K562 (cell line): ENCODE measurements around the gene PCNX3. TPM values are rescaled to one million over a fixed set of nuclear protein-coding genes. Genes with fewer than 3 reads are reported as not detected.
A peak's percentile ranks its signal among the peaks of the same experiment; 100 is the strongest.

Source experiments
- ATAC-seq: fragments of 200-7000 bp; cut with Tn5 transposase; 3 replicates; pipeline ENCODE4 v1.9.1; 2020; ENCODE audit warnings: moderate library complexity
- BruUV-seq: library from RNA; stranded (reverse); fragments of 400-500 nt; replicated peaks from 2 replicates; lab custom pipeline; 2021; lab: Mats Ljungman, UMichigan
- CTCF ChIA-PET: fragments of 300-600 bp; formaldehyde crosslinking; extraction: SDS; loops from one replicate; lab custom pipeline; 2021; ENCODE audit warnings: low intra/inter-chr PET ratio; lab: Yijun Ruan, JAX
- POLR2A ChIA-PET: fragments of 300-600, 350-650 bp; sonication (Branson Sonifier 250); formaldehyde crosslinking; extraction: SDS; loops from one replicate; lab custom pipeline; 2021; ENCODE audit warnings: antibody characterized with exemption, inconsistent platforms; lab: Yijun Ruan, JAX
- DNase-seq, 4 experiments: peaks; one replicate each; pipeline versions ENCODE4 v3.0.0 to v3.0.0-alpha.2; 2011 to 2018; ENCODE audit warnings: low spot score in 3 of 4, mixed read lengths in 3 of 4; ENCODE audit errors: extremely low read depth in 1 of 4
- FAIRE-seq: peaks from 2 replicates; lab custom pipeline; 2011; peaks lifted over from hg19 to GRCh38; lab: Jason Lieb, UNC
- H2AFZ ChIP-seq: 2 replicates; pipeline ENCODE4 v1.6.0; 2011; ENCODE audit warnings: low read depth, low read length, control low read depth, inconsistent platforms
- H3K27ac ChIP-seq: fragments of 200-600 bp; 3 replicates; pipeline ENCODE4 v1.8.0; 2011; ENCODE audit warnings: low read depth, mild to moderate bottlenecking, control low read depth, inconsistent platforms, low read length, moderate library complexity, mixed read lengths; ENCODE audit errors: extremely low read depth
- H3K27me3 ChIP-seq, 2 experiments: fragments of 300-600 bp in 1 of 2; 2 replicates in 1 of 2; 3 replicates in 1 of 2; pipeline versions ENCODE4 v1.6.0 to v1.8.0; 2011; ENCODE audit warnings: inconsistent platforms in 2 of 2, low read length in 2 of 2, mild to moderate bottlenecking in 1 of 2, mixed read lengths in 1 of 2, moderate library complexity in 1 of 2; ENCODE audit not compliant: control insufficient read depth in 2 of 2, insufficient read depth in 2 of 2
- H3K36me3 ChIP-seq: fragments of 300-600 bp; 3 replicates; pipeline ENCODE4 v1.8.0; 2011; ENCODE audit warnings: mild to moderate bottlenecking, low read length, inconsistent platforms; ENCODE audit not compliant: control insufficient read depth, insufficient read depth
- H3K4me1 ChIP-seq, 2 experiments: fragments of 200-600 bp in 1 of 2; replicated peaks in 1 of 2; 2 replicates in 1 of 2; 3 replicates in 1 of 2; pipeline versions ENCODE4 v1.5.1 to v1.8.0; 2011; ENCODE audit warnings: inconsistent platforms in 2 of 2, low read length in 2 of 2, mild to moderate bottlenecking in 1 of 2, mixed read lengths in 1 of 2, moderate library complexity in 1 of 2; ENCODE audit not compliant: control insufficient read depth in 2 of 2, insufficient read depth in 2 of 2
- H3K4me2 ChIP-seq: 2 replicates; pipeline ENCODE4 v1.6.1; 2011; ENCODE audit warnings: low read length, control low read depth, inconsistent platforms, mixed read lengths; ENCODE audit not compliant: insufficient read depth
- H3K4me3 ChIP-seq: fragments of 200-600 bp; sonication (generic), shearing (Covaris generic); 2 replicates; pipeline ENCODE4 v1.5.1; 2016; ENCODE audit warnings: control low read depth, inconsistent platforms
- H3K79me2 ChIP-seq: fragments of 200-600 bp; 3 replicates; pipeline ENCODE4 v1.8.0; 2011; ENCODE audit warnings: low read length, inconsistent platforms; ENCODE audit not compliant: control insufficient read depth, insufficient read depth
- H3K9ac ChIP-seq, 2 experiments: 2 replicates each; pipeline versions ENCODE4 v1.6.0 to v1.6.1; 2011; ENCODE audit warnings: low read depth in 2 of 2, low read length in 2 of 2, control low read depth in 1 of 2, inconsistent platforms in 1 of 2, mild to moderate bottlenecking in 1 of 2, mixed read lengths in 1 of 2; ENCODE audit not compliant: insufficient read depth in 1 of 2
- H3K9me1 ChIP-seq: one replicate; pipeline ENCODE4 v1.6.0; 2011; ENCODE audit warnings: inconsistent platforms, mild to moderate bottlenecking, low read length, moderate library complexity; ENCODE audit not compliant: control insufficient read depth, insufficient read depth
- H3K9me3 ChIP-seq: replicated peaks from 2 replicates; pipeline ENCODE4 v1.5.1; 2011; ENCODE audit warnings: low read depth, low read length, inconsistent platforms; ENCODE audit not compliant: control insufficient read depth, insufficient read depth
- H4K20me1 ChIP-seq: replicated peaks from 2 replicates; pipeline ENCODE4 v1.6.1; 2011; ENCODE audit warnings: low read length, inconsistent platforms, mixed read lengths; ENCODE audit not compliant: control insufficient read depth, insufficient read depth
- CBX1 ChIP-seq: sonication (generic); IDR thresholded peaks from 2 replicates; pipeline ENCODE4 v1.6.1; 2016; ENCODE audit warnings: antibody characterized with exemption, low read depth, mild to moderate bottlenecking
- CBX2 ChIP-seq: fragments of 200-600 bp; sonication (generic); IDR thresholded peaks from one replicate; pipeline ENCODE4 v1.6.1; 2012; ENCODE audit warnings: mild to moderate bottlenecking, low read length, inconsistent platforms; ENCODE audit not compliant: insufficient read depth, poor library complexity, severe bottlenecking
- DLX4 ChIP-seq: fragments of 250-450 bp; sonication (Bioruptor Pico); IDR thresholded peaks from 2 replicates; pipeline ENCODE4 v1.6.1; 2021; ENCODE audit warnings: mild to moderate bottlenecking
- HEY1 ChIP-seq: fragments of 250-450 bp; sonication (Bioruptor Pico); IDR thresholded peaks from 2 replicates; pipeline ENCODE4 v1.5.0; 2020; ENCODE audit warnings: mild to moderate bottlenecking, moderate library complexity, borderline replicate concordance
- HNRNPL ChIP-seq: fragments of 200-400 bp; formaldehyde crosslinking; IDR thresholded peaks from 2 replicates; pipeline ENCODE4 v1.6.1; 2017; ENCODE audit warnings: low read depth, mild to moderate bottlenecking, low read length
- NFATC3 ChIP-seq: fragments of 450-650 bp; IDR thresholded peaks from 2 replicates; pipeline ENCODE4 v1.6.1; 2017; ENCODE audit warnings: mild to moderate bottlenecking
- NFXL1 ChIP-seq: fragments of 450-650 bp; formaldehyde crosslinking; IDR thresholded peaks from 2 replicates; pipeline ENCODE4 v1.4.0; 2021; ENCODE audit warnings: mild to moderate bottlenecking
- NUFIP1 ChIP-seq: fragments of 450-650 bp; IDR thresholded peaks from 2 replicates; pipeline ENCODE4 v1.6.1; 2018; ENCODE audit not compliant: partially characterized antibody
- PHF8 ChIP-seq: fragments of 200-600 bp; sonication (generic); IDR thresholded peaks from 2 replicates; pipeline ENCODE4 v1.6.1; 2012; ENCODE audit warnings: mixed run types, mild to moderate bottlenecking, inconsistent platforms, low read length, moderate library complexity, borderline replicate concordance
- POU5F1 ChIP-seq: fragments of 150-350 bp; IDR thresholded peaks from 2 replicates; pipeline ENCODE4 v1.6.1; 2014; ENCODE audit warnings: borderline replicate concordance, low read length, low read depth, mild to moderate bottlenecking; ENCODE audit not compliant: partially characterized antibody
- RAD51 ChIP-seq: fragments of 450-650 bp; IDR thresholded peaks from 2 replicates; pipeline ENCODE4 v1.7.1; 2016; ENCODE audit warnings: low read depth, mild to moderate bottlenecking, borderline replicate concordance
- RBM15 ChIP-seq: fragments of 200-400 bp; formaldehyde crosslinking; IDR thresholded peaks from 2 replicates; pipeline ENCODE4 v1.6.1; 2018; ENCODE audit warnings: mild to moderate bottlenecking, low read length, moderate library complexity; ENCODE audit not compliant: insufficient read depth
- XRCC4 ChIP-seq: IDR thresholded peaks from one replicate; pipeline ENCODE4 v1.6.1; 2011; ENCODE audit not compliant: insufficient read depth, insufficient read length; ENCODE audit errors: extremely low read depth
- ZBTB26 ChIP-seq: fragments of 450-650 bp; formaldehyde crosslinking; IDR thresholded peaks from 2 replicates; pipeline ENCODE4 v1.4.0; 2022; ENCODE audit warnings: missing genetic modification characterization
- ZBTB33 ChIP-seq: sonication (generic); formaldehyde crosslinking; IDR thresholded peaks from 2 replicates; pipeline ENCODE4 v1.8.1; 2023; ENCODE audit warnings: mild to moderate bottlenecking, missing genetic modification reagents
- ZNF408 ChIP-seq: fragments of 250-450 bp; sonication (Bioruptor Pico); IDR thresholded peaks from 2 replicates; pipeline ENCODE4 v1.4.0; 2020; ENCODE audit warnings: low read depth, mild to moderate bottlenecking, moderate library complexity
- ZNF717 ChIP-seq: fragments of 250-450 bp; sonication (Bioruptor Pico); IDR thresholded peaks from 2 replicates; pipeline ENCODE4 v1.5.0; 2021
- WGBS: fragments of 100-300 bp; shearing (Covaris generic); methylation state at CpG from one replicate; pipeline ENCODE4 v1.1.6; 2016; ENCODE audit warnings: low coverage, mixed read lengths; ENCODE audit not compliant: insufficient coverage; ENCODE audit errors: missing lambda C conversion rate; 5-methylcytosine and 5-hydroxymethylcytosine counted together
- in situ Hi-C: fragments of 300-500 bp; cut with MboI; formaldehyde crosslinking; loops from 4 replicates; pipeline ENCODE4 v1.15.0; 2018; ENCODE audit warnings: inconsistent platforms, mixed read lengths
- intact Hi-C: fragments of 100-400 bp; cut with micrococcal nuclease; formaldehyde crosslinking; loops from 2 replicates; pipeline ENCODE4 v1.14.2; 2022
- polyA plus RNA-seq, 8 experiments: library from polyadenylated mRNA; depleted of rRNA in 4 of 8; stranded (reverse) in 5 of 8; unstranded in 3 of 8; fragments of >200 nt; fragmentation: Nextera tagmentation in 2 of 8; fragmentation: Illumina TruSeq in 1 of 8; extraction: Ambion mirVana in 2 of 8; extraction: Trizol in 1 of 8; gene quantifications; 2 replicates each; pipeline versions ENCODE4 v1.2.1 to v1.2.3, GENCODE V29; 2011 to 2014; ENCODE audit warnings: inconsistent platforms in 1 of 8, missing spikeins in 1 of 8
- total RNA-seq, 7 experiments: library from RNA; depleted of rRNA in 6 of 7; stranded (reverse); fragments of >200 nt in 6 of 7; fragmentation: Illumina TruSeq in 2 of 7; extraction: Trizol in 2 of 7; gene quantifications; 2 replicates each; pipeline versions ENCODE4 v1.2.1 to v1.2.3, GENCODE V29; 2011 to 2021; ENCODE audit warnings: low replicate concordance in 1 of 7

PCNX3 gene
- total and polyA plus RNA-seq, 9 of the 15 experiments (the other 6 are each of a cell fraction or from before 2014, with no cell fraction given) = 0.11 to 47.8 (median 12.8) TPM

GRCh38 chr11:65622011-65622410 lies 6.4 kb downstream of the PCNX3 start (continued):
- 0 out of 2 replicates have a peak, but pooled peaks have one; percentile 3 for TF ChIP-seq ZBTB33 (CRISPR knock-in tag)

GRCh38 chr11:65623177-65623576 lies 7.6 kb downstream of the PCNX3 start:
- in situ Hi-C loops = no loop called here
- Histone ChIP-seq H2AFZ (no peak overlapping the region), H3K27ac (no peak overlapping the region), H3K4me1 (peaks cover 0 to 46% of the 10 kb centered on the region in 2 experiments; a peak in 1 of 5 replicates), H3K4me3 (no peak overlapping the region), H3K4me2 (no peak overlapping the region), H3K79me2 (no peaks in the 10 kb centered on the region; the same call in 2 of the 3 replicates), H3K9me3 (no peaks in the 10 kb centered on the region), H3K27me3 (no peaks in the 10 kb centered on the region), H4K20me1 (0 out of 2 replicates have a peak, but pooled peaks cover 3% of the 10 kb centered on the region), H3K36me3 (peaks cover 94% of the 10 kb centered on the region; the same call in 2 of the 3 replicates), H3K9ac (peak overlapping the region in 1 of 2 experiments; percentile 37; a peak in 1 of 4 replicates), H3K9me1 (no peaks in the 10 kb centered on the region)
- DNase-seq (no peak), ATAC-seq (no peak), FAIRE-seq (no peak)
- POLR2A ChIA-PET = interaction anchor here (0.6 to 3.1 kb wide), 5 partner anchors 8 to 386 kb away, joined by 3 to 11 read pairs (median 5); partner anchors contain the start of genes PCNX3 and SIPA1
- WGBS = 93% methylated on average over 14 of the region's 14 CpGs
- no TSS peak for BruUV-seq
- CTCF ChIA-PET = no interaction called here
- intact Hi-C loops = no loop called here
- TF ChIP-seq CBX2 = no peak
- no peak for TF ChIP-seq RBM15
- TF ChIP-seq HNRNPL = no peak
- TF ChIP-seq XRCC4 = no peak
- no peak for TF ChIP-seq NUFIP1
- no peak for TF ChIP-seq HEY1 (CRISPR knock-in tag)
- no peak for TF ChIP-seq NFATC3
- TF ChIP-seq NFXL1 (CRISPR knock-in tag) = no peak
- TF ChIP-seq POU5F1 = no peak
- no peak for TF ChIP-seq RAD51
- no peak for TF ChIP-seq ZNF408 (CRISPR knock-in tag)
- no peak for TF ChIP-seq DLX4 (CRISPR knock-in tag)
- TF ChIP-seq ZBTB26 = no peak
- no peak for TF ChIP-seq ZNF717 (CRISPR knock-in tag)
- TF ChIP-seq PHF8 = no peak
- no peak for TF ChIP-seq CBX1
